ENCODE results near the gene IQCE. TPM values are rescaled to one million over a fixed set of nuclear protein-coding genes. Genes with fewer than 3 reads are reported as not detected.

The IQCE gene
- total RNA-seq, 1 donor from 2014 or later = 12.0 TPM

DNA sequence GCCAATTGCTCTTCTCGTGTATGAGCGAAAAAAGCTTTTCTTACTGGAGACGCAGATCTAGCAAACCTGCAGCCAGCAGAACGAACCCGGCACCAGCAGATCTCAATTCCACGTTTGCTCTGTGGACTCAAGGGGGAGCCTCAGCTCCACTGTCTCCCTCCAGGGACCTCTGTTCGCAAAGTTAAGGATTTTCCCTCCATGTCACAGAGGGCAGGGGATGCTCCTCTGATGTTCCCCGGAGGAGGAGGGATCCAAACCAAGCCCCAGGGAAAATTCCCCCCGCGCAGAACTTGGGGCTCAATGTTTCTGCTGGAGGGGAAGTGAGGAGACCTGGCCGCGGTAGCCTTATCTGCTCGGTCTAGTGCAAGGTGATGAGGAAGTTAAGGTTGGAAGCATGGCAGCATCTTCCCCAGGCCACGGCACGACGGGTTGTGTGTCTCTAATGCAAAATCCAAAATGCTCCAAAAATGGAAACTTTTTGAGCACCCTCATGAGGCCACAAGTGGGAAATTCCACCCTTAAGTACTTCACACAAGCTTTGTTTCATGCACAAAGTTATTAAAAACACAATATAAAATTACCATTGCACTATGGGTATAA is 9.0 kb downstream of the IQCE start:
- peaks cover 1% of the 10 kb centered on the region for H3K27me3 Mint-ChIP-seq (ENCODE audit: unreplicated experiment)
- no peak overlapping the region for H3K4me3 Mint-ChIP-seq (ENCODE audit: unreplicated experiment)
- DNase-seq = no peak
- TF ChIP-seq CTCF (IDR thresholded peaks at IDR 0.05; ENCODE audit: partially characterized antibody, unreplicated experiment) = no peak
- H3K27ac Mint-ChIP-seq (ENCODE audit: unreplicated experiment) = no peak overlapping the region
- peaks cover 16% of the 10 kb centered on the region for H3K4me1 Mint-ChIP-seq (ENCODE audit: low read depth, unreplicated experiment)
- H3K9me3 Mint-ChIP-seq (ENCODE audit: unreplicated experiment) = peaks cover 1% of the 10 kb centered on the region
- no peaks in the 10 kb centered on the region for H3K36me3 Mint-ChIP-seq (ENCODE audit: unreplicated experiment)

- Mint-ChIP-seq H3K9me3 (ENCODE audit: unreplicated experiment) (peaks cover 1% of the 10 kb centered on the region), H3K4me3 (ENCODE audit: unreplicated experiment) (no peak overlapping the region), H3K27me3 (ENCODE audit: unreplicated experiment) (peaks cover 1% of the 10 kb centered on the region), H3K4me1 (ENCODE audit: low read depth, unreplicated experiment) (peaks cover 16% of the 10 kb centered on the region), H3K36me3 (ENCODE audit: unreplicated experiment) (no peaks in the 10 kb centered on the region), H3K27ac (ENCODE audit: unreplicated experiment) (no peak overlapping the region)
- TF ChIP-seq CTCF (IDR thresholded peaks at IDR 0.05; ENCODE audit: partially characterized antibody, unreplicated experiment) = no peak
- no peak for DNase-seq
Observed at GRCh38 chr7:2568521-2569223, 9.9 kb downstream of the IQCE start.

DNA sequence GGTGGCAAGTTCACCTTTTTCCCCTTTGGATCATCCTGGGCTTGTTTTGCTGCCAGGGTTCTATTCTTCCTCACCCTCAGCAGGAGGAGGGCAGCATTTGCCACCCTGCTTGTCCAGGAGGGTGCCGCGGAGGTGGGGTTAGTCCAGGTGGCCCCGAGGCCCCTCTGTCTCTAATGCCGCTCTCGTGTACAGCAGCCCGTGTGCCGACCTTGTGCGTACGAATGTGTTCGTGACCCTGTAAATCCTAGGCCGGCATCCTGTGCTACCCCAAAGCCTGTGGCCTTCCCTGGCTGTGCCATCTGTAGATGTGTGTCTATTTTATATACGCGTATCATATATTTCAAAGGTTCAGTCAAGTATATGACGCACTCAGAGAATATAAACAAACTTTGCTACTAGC is 10.6 kb downstream of the IQCE start:
- Mint-ChIP-seq H3K36me3 (ENCODE audit: unreplicated experiment) (no peaks in the 10 kb centered on the region), H3K4me3 (ENCODE audit: unreplicated experiment) (no peak overlapping the region), H3K9me3 (ENCODE audit: unreplicated experiment) (peaks cover 1% of the 10 kb centered on the region), H3K27me3 (ENCODE audit: unreplicated experiment) (peaks cover 1% of the 10 kb centered on the region), H3K27ac (ENCODE audit: unreplicated experiment) (no peak overlapping the region), H3K4me1 (ENCODE audit: low read depth, unreplicated experiment) (peaks cover 17% of the 10 kb centered on the region)
- TF ChIP-seq CTCF (IDR thresholded peaks at IDR 0.05; ENCODE audit: partially characterized antibody, unreplicated experiment) = no peak
- no peak for DNase-seq

DNA sequence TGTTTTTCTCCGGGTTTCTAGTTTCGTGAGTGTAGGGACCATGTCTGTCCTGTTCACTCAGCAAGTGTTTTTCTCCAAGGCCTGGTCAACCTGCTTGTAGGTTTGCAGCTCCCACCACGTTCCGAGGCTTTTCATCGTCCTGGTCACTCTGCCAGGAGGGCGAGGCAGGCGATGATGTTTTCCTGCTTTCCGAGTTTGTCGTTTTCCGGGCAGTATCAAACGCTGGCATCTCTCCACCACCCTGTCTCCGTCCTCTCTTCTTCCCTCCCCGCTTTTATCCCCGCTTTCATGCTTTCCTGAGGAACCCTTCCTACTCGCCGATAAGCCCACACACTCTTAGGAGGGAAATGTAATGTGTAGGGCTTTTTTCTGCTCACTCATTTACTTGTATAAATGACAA is 11.2 kb downstream of the IQCE start:
- TF ChIP-seq CTCF (IDR thresholded peaks at IDR 0.05; ENCODE audit: partially characterized antibody, unreplicated experiment) = no peak
- peaks cover 15% of the 10 kb centered on the region for H3K4me1 Mint-ChIP-seq (ENCODE audit: low read depth, unreplicated experiment)
- no peaks in the 10 kb centered on the region for H3K27me3 Mint-ChIP-seq (ENCODE audit: unreplicated experiment)
- no peak for DNase-seq
- no peak overlapping the region for H3K27ac Mint-ChIP-seq (ENCODE audit: unreplicated experiment)
- peaks cover 1% of the 10 kb centered on the region for H3K9me3 Mint-ChIP-seq (ENCODE audit: unreplicated experiment)
- H3K36me3 Mint-ChIP-seq (ENCODE audit: unreplicated experiment) = no peaks in the 10 kb centered on the region
- H3K4me3 Mint-ChIP-seq (ENCODE audit: unreplicated experiment) = no peak overlapping the region

DNA sequence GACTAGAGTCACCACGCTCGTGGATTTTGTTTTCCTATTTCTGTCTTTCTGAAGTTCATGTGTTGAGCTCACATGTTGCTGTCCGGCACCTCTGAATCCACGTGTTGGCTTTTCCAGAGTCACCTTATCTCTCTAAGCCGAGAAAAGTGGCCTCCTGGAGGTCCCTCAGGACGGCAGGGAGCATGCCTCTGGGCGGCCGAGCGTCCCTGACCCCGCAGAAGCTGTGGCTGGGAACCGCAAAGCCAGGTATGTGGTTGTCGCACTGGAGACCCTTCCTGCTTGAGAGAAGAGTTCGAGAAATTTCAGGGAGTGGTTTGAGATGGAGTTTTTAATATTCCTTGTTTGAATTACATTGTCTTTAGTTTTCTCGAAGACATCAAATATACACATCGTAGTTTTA is 12.6 kb downstream of the IQCE start:
- no peak for TF ChIP-seq CTCF (IDR thresholded peaks at IDR 0.05; ENCODE audit: partially characterized antibody, unreplicated experiment)
- H3K4me1 Mint-ChIP-seq (ENCODE audit: low read depth, unreplicated experiment) = peaks cover 12% of the 10 kb centered on the region
- peaks cover 1% of the 10 kb centered on the region for H3K9me3 Mint-ChIP-seq (ENCODE audit: unreplicated experiment)
- no peak for DNase-seq
- H3K4me3 Mint-ChIP-seq (ENCODE audit: unreplicated experiment) = no peak overlapping the region
- no peaks in the 10 kb centered on the region for H3K36me3 Mint-ChIP-seq (ENCODE audit: unreplicated experiment)
- no peaks in the 10 kb centered on the region for H3K27me3 Mint-ChIP-seq (ENCODE audit: unreplicated experiment)
- H3K27ac Mint-ChIP-seq (ENCODE audit: unreplicated experiment) = no peak overlapping the region

Data from glutamatergic neuron (in vitro differentiated cells).